ENCODE measurements around the gene KCNJ9.
A peak's percentile ranks its signal among the peaks of the same experiment; 100 is the strongest.

Gene KCNJ9

DNA sequence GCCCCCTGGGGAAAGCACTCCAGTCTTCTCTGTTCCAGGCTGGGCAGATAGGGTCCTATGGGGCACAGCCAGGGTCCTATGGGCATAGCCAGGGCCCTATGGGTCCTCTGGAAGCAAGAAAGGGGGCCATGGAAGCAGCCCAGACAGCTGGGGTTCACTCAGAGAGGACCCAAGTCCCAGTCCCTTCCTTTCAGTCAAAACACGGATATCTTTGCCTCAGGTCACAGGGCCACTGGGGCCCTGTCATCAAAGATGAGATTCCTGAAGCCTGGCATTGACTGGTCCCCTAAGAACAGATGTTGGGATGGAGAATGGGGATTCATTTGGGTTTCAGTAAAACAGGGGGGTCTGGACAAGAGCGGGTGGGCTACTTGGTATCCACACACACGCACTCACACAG lies 8.5 kb downstream of the KCNJ9 start:
- DNase-seq: no peak

DNA sequence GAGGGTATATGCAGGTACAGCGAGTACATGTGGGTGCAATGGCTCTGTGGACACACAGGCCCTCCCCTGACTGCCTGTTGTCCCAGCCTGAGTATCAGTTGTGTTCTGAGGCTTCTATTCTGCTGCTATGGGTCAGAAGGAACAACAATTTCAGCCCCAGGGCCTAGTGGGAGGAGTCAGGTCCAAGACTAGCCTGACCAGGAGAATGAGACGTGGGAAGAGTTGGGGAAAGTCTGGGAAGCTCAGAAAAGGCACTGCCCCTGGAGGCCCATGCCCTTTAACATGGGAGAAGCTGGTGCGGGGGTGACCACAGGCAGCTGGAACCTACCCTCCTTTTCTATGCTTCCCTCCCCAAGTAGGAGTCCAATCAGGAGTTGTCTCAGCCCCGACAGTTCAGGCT lies 9.4 kb downstream of the KCNJ9 start:
- no peak for DNase-seq

DNA sequence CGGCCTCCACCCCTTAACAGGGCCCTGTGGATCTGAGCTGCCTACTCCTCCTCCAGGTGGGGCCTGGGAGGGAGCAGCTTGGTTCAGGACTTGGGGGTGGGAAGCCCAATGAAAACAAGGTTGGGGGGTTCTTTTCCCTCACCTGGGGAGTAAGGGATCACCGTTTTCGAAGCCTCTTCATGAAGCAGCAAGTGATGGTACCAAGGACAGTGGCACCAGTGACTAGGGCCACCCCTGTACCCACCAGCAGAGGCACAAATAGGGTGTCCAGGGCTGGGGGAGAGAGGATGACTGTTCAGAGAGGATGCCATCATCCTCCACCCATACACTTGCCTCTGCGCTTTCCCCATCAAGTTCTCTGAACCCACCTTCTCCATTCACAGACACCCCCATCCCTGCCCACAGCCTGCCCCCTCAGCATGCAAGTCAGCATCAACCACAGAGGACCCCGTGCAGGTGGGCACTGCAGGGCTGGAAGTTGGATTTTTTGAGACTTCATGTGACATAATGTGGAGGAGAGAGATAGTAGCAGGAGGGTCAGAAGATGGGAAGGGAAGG lies 10.4 kb downstream of the KCNJ9 start:
- no peak for DNase-seq

DNA sequence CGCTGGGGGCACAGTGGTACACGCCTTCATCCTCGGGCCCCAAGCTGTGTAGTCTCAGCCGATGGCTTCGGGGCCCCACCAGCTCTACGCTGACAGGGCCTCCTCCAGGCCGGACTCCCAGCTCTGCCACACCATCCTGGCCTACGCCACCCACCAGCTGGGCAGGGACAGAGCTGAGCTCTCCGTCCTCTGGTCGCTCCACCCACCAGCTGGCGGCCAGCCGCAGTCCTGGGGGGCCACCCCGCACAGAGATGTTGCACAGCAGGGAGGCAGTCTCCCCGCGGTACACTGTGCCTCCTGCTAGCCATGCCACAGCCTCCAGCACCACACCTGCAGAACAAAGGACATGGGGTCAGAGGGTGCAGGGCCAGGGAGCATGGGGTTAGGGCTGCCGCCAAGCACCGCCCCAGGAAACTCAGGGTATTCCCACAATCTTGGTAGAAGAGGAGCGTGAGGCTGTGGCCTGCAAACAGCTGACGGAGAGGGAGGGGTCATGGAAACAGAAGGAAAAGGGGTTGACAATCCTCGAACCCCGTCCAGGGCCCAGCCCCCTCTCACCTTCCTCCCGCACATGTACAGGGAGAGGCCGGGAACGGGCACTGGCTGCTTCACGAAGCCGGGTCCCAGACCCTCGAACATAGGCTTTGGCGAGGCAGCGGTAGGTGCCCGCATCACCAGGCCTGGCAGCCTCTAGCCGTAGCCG lies 11.2 kb downstream of the KCNJ9 start:
- DNase-seq: no peak

DNA sequence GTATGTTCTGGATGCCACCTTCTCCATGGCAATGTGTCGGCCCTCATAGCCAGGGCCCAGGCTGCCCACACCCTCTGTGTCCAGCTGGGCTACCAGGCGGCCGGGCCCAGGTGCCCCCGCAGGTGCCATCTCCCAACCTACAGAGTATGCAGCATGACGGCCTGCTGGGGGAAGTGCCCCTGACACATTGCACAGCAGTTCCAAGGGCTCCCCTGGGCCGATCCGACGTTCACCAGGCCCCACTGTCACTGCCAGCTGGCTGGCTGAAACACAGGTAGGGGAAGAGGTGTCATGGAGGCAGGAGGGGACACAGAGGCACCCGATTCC lies 11.7 kb downstream of the KCNJ9 start:
- no peak for DNase-seq

DNA sequence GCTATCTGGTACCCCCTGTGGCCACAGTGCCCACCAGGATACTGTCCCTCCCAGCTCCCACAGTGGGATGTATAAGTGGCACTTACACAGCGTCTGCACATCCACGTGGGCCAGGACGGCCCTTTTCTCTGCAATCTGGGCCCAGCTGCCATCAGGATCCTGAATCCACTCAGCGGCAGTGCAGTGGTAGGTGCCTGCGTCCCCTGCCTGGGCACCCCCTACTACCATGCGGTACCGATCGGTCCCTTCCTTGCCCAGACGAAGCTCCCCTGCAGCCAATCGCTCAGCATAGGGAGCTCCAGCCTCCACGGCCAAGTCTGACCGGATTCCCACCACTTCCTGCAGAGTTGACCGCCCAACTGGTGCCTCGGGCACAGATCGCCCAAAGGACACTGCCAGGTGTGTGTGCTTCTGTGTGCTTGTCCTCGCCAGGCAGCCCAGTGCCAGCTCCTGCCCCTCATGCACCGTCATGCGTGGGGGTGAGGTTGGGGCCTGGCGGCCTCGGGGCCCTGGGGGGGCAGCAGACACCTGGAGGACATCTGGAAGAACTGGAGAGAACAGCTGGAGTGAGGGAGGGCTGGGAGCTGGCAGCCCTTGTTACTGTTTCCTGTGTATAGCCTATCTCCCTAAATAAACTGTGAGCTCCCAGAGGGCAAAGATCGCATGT lies 12.4 kb downstream of the KCNJ9 start:
- no peak for DNase-seq

DNA sequence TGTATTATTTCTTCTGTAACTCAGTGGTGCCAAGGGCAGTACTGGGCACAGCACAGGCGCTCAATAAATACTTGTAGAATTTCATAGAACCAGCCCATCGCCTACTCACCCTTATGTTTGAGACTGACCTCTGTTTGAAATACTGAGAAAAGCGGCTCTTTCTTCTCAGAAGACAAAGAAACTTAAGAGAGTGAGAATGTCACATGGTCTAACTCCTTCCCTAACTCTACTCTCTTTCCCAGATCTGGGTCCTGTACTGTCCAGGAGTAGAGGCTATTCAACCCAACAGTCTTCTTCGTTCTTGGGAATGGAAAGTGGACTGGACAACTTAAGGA lies 12.9 kb downstream of the KCNJ9 start:
- no peak for DNase-seq

DNA sequence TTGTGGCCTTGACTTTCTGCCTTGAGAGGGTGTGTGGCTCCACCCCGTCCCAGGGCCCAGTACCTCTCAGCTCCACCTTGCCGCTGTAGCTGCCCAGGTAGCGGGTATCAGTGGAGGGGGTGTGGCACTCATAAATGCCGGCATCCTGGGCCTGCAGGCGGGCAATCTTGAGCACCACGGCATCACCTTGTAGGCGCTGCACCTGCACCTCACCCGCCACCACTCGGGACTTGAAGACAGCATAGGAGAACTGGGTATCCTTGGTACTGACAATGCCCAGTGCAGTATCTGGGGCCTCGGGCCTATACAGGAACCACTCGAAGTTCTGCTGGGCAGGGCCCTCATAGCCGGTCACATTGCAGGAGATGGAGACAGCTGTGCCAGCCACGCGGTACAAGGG lies 13.5 kb downstream of the KCNJ9 start:
- DNase-seq: no peak

DNA sequence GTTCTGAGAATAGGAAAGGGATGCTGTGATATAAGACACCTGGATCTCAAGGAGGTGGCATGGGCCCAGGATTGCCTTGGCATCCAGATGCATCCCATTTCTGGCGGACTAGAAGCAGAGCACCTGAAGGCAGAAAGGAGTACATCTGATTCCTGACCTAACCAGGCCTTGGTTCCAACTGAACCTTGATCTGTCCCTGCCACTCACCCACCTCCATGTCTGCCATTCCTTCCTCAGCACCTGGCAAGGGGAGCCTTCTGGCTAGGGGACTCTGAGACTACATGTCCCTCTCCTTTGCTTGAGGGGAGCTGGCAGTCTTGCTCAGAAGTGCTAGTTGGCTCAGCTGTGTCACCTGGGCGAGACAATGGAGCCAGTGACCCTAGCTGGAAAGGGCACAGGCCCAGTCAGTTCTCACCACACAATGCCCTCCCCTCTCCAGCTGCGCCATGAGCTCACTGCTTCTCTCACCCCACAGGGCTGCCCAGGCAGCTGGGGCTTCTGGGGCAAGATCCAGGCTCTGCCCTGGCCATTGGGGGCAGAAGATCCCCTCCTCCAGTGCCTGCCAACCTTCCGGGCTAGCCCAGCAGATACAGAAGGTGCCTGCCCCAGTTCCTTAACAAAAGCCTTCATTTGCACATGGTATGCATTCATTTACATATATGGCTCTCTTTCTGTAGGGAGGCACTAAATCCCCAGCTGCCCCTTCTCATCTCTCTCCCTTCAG lies 14.2 kb downstream of the KCNJ9 start:
- DNase-seq: no peak

DNA sequence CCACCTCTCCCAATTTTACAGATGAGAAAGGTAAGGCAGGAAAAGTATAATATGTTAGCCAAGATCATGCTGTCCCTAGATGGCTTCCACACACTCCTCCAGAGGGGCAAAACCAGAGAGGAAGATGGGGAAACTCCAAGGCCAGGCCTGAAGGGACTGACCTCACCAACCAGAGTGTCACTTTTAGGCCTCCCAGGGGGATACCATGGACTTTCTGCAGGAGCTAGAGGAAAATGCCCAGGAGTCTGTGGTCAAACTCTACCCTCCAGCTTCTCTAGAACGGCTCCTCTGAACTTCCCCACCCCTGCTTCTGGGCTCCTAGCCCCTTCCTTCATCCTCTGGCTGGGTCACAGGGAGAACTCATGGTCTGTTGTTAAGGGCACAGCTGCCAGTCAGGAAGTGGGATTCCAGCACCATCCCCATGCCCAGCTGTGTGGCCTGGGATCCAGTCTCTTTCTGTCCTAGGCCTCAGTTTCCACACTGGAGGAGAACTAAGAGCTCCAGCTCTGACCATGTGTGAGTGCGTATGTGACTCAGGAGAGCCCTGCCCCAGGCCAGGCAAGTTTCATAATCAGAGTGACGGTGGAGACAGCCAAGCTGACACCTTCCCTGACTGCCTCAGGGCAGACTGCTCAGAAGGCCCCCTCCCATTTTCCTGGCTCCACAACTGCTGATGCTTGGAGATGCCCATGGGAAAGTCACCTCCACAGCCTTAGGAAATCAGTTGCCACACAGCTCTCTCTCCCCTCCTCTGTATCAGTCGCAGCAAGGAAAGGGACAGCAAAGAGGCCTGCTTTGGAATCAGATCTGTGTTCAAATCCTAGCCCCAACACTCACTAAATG lies 15.2 kb downstream of the KCNJ9 start:
- DNase-seq: no peak

DNA sequence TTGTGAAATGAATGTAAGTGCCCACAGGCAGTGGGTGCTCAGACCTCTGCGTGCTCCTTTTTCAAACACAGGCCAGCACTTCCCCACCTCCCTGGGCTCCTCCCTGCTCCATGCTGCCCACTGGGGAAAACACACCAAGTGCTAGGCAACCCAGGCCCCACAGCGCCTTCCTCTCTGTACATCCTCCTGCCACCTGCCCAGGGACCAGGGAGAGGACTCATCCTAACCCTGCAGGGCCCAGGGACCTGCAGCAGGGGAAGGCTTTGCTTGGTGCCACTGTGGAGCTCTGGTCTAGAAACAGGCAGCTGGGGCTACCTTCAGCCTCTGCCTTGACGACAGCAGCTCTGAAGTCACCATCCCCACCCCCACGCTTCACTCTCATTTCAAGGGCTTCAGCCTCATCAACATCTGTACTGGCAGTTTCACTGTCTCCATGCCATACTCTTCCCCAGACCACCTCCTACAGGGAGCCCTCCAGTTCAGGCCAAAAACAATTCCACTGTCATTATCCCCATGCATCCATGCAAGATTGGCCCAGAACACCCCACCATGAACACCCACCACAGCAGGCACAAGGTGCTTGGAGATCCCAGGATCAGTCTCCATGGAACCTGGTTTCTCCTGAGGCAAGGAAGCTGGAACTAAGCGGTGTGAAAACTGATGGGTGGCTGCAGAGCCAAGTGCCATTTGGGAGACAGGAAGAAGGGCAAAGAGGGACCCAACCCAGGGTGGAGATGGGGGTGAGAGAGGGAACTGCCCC lies 16.0 kb downstream of the KCNJ9 start:
- no peak for DNase-seq

DNA sequence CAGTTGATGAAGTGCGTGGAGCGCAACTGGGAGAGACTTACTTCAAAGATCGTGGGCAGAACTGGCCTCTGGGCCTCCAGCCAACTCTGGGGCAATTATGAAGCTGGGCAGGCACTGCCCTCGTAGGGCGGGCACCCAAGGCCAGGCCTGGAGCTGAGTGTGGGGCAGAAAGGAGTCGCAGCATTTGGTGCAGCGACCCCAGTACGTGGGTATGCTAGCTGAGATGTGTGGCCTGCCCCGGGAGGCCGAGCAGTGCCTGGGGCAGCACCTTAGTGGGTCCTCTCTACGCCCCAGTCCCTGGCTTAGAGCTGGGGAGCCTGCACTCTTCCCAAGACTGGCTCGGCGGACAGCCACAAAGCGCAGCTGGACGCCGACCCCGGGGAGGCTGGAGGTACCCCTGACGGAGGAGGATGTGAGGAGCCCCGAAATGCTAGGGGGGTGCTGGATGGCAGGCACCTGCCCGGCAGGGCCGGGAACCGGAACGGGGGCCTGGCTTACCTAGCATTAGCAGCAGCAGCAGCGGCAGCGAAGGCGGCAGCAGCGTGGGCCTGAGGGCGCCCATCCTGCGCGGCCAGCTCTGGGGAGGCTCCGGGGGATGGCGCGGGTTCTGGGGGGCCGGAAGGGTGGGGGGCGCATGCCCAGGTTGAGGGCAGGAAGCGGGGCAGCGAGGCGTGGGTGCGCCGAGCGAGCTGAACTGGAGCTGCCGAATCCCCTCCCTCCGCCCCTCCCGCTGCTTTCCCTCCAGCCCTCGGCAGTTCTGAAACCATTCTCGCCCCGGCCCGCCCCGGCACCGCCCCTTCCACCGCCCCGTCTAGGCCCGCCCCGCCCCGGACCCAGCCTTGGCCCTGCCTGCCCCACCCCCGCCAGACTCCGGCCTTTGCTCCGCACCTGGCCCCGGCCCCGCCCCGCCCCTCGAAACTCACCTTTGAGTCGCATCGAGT lies 16.8 kb downstream of the KCNJ9 start, which contains the start of gene IGSF8:
TSS of gene IGSF8 (minus strand) at position 709 of the 941 bp plus-strand sequence. CDS start at position 562, 147 bp downstream.
- DNase-seq: peak; percentile 80

DNA sequence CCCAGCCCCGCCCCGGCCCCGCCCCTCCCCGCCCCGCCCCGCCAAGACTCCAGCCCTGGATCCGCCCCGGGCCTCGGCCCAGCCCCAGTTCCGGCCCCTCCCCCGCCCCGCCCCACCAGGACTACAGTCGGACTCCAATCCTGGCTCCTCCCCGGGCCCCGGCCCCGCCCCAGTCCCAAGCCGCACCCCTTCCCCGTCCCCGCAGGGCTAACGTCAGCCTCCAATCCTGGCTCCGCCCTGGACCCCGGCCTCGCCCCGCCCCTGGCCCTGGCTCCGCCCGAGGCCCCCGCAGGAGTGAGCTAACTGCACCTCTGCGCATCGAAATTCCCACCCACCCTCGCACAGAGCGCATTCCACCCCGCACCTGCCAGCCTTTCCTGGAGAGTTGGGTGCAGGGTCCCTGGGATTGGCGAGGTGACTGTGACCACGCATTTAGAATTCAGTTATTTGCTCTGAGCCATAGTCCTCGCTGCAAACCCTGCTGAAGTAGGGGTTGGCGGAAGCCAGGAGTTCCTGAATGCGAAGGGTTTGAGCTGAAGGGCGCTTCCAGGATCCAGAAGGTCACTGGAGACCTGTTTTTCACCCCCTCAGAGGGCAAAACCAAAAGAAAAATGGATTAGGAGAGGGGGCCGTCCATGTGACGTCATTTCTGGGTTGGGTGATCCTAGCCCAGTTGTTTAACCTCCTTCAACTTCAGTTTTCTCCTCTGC lies 17.7 kb downstream of the KCNJ9 start:
- DNase-seq: peak; percentile 88

DNA sequence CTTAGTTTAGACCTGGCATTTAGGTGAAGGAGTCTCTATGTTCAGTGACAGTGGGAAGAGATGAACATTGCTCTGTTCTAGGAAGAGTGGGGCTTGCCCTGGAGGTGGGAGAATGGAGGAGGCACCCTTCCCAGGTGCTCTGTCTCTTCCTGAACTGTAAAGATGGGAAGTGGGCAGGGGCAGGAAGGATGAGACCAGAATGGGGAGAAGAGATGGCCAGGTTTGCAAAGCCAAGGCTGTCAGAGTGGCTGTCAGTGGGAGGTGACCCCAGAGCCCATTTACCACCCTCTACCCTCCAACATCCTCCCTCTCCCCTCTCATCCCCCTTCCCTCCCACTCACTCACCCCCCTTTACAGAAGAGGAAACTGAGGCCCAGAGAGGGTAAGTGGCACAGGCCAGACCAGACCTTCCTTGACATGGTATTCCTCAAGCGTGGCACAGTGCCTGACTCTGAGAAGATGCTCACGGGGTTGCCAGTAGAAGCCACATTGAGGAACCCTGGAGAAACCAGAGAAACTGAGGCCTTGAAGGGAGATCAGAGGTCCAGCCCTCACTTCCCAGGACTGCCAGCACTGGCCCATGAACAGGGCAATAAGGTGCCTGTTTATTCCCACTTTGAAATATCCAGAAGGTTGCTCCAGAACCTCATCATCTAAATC lies 18.5 kb downstream of the KCNJ9 start:
- DNase-seq: no peak

DNA sequence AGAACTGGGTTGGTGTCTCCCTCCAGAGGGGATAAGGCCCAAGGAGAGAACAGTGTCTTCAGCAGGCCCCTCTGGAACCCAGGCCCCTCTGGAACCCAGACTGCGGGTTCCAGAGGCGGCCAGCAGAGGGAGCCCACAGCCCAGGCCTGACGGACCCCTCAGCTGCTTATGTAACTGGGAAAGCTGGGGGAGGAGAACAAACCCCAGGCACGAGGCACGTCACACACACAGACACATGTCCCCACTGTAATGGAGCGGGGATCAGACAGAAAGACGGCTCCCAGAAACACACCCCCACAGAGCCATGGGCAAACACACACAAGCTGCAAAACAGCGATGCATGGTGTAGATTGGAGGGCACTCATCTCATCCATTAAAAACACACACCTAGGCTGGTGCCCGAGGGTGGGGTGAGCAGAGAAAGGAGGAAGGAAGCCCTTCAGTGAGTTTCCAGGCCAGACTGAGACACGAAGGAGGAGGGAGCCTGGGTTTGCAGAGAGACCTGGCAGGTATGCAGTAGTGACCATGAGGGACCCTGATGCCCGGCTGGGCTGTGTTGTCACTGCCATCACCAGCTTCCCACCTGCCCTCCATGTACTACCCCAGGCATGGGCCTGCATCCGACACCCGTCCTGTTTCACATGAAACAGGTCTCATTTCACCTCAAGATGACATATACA lies 19.8 kb downstream of the KCNJ9 start:
- peak; percentile 87 for DNase-seq

DNA sequence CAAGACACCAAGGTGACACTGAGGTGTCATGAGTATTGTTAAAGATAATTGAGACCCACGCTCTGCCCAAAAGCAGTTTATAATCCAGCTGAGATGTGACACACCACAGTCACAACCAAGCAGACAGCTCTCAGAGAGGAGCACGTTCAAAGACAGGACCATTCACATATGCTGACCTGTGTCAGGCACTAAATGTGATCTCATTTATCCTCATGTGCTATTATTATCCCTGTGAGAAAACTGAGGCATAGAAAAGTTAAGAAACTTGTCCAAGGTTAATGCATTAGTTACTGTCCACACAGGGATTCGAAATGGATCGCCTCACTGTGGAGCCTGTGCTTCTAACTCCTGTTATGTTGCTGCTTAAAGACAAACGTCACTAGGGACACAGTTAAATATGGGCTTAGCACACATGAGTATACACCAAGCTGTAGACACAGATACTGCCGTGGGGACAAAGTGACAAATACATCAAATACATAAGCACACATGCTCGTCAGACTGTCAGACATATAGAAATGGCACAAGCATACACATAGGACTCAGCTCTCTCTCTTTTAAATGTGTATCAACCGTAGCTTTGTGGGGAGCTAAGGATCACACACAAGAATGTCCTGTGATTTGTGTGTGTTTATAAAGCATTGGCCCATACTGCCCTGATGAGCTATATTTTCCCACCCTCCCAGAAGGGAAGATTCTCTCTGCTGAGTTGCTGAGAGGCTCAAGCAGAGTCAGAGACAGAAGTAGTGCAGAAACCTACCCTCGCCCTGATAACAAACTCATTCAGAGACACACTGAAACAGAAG lies 20.6 kb downstream of the KCNJ9 start:
- DNase-seq: peak; percentile 31

DNA sequence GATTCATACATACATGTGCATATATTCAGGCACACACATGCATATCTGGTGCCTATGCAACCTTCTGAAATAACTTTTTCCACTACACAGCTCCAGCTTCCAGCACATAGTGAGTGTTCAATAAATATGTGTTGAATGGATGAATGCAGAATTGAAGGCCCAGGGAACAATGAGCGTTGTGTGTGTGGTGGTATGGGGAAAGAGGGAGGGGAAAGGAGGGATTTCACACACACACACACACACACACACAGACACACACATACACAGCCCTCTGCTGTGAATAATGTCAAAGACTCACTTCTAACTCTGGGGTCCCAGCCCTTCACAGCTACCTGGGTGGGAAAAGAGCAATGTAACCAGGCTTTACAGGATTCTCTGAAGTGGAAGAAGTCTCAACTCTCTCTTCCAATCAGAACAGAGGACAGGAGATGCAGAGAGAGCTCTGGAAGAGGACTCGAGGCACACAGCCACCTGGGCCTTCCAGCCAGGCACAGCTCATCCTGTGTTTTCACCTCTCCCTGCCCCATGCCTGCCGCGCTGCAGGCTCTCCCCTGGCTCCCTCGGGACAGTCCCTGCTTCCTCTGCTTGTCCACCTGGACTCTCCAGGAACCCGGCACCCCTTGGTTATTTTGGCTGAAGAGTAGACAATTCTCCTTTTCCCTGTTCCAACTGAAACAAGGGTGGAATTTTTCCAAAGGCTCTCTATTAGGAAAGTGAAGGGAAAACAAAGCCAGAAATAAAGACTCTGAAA lies 22.5 kb downstream of the KCNJ9 start:
- no peak for DNase-seq

DNA sequence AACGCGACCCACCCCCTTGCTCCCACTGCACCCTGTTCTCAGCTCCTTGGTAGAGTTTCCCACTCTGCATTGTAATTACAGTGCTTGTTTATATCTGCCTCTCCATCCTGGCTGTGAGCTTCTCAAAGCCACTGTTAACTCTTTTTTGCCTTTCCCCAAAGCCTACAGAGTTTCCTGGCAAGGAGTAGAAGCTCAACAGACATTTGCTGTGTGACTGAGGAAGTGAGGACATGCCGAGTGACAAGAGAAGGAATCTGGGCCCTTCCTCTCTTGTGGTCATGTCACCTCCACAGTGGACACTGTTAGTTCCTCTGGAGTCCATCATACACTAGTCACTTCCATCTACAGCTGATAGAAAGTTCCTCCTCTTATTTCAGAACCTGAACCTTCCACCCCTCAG lies 23.1 kb downstream of the KCNJ9 start:
- no peak for DNase-seq
